ENCODE data around the gene TNFRSF13B.
"Not testable (repeated sequence)": the region's sequence is repeated elsewhere in the genome, so short reads cannot be mapped to it uniquely, and the experiment has no call there.

TNFRSF13B gene

DNA sequence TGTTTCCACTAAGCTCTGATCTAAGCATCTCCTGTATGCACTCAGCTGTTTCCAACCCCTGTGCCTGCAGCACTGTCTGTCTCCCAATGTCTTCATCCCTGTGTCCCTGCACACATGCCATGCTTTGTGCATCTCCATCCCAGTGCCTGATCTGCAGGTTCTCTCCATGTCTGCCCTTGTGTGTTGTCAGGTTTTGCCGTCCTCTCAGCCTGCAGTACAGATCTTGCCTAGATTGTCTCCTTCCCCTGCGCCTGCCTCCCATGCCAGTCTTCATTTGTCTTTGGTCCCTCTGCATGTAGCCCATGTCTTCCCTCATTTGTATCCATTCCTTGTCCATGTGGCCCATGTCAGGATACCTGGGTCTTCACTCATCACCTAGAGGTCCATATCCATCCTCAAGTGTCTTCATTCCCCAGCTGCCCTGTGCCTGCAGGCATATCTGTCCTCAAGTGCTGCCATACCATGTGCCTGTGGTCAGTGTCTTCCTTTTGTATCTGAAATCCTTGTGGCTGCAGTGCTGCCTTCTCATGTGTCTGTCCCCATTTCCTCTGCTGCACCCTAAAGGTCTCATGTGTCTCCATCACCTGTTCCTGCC is 71.5 kb downstream of the TNFRSF13B start:
- no peak overlapping the region for H3K9ac ChIP-seq (ENCODE audit: low read depth, low read length)
- H3K9me3 ChIP-seq (ENCODE audit: control insufficient read depth, insufficient read depth, low read length), result no peaks in the 10 kb centered on the region
- no peaks in the 10 kb centered on the region for H3K36me3 ChIP-seq (ENCODE audit: insufficient read depth, low read length)
- H3K4me1 ChIP-seq (ENCODE audit: insufficient read depth, low read length), result peaks cover 6% of the 10 kb centered on the region

DNA sequence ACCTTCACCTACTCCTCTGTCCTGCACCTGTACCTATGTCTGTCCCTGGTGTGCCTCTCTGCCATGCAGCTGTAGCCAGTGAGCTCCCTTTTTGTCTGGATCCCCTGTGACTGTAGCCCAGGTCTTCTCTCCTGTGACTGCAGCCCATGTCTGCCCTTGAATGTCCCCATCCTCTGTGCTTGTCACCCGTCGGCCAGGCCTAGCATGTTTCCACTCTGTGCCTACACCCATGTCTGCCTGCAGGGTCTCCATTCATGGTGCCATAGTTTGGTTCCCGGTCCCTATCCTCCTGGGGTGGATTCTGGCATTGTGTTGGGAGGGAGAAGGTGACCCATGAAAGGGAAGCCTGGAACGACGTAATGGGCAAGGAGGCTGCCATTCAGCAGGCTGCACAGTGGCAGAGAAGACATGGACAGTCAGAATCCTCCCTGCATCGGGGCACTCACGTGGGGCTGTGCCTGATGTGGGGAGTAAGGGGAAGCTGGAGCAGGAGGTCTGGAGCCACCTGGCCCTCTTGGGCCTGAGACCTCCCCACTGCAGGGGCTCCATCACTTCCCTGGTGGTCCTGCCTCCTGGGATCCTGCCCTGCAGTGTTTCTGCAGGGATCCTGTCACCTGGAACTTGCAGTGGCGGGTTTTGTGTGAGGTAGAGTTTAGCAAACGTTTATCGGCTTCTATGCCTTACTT is 74.6 kb downstream of the TNFRSF13B start:
- not testable (repeated sequence) for H3K4me1 ChIP-seq (ENCODE audit: insufficient read depth, low read length); H3K9ac ChIP-seq (ENCODE audit: low read depth, low read length); H3K9me3 ChIP-seq (ENCODE audit: control insufficient read depth, insufficient read depth, low read length); H3K36me3 ChIP-seq (ENCODE audit: insufficient read depth, low read length)

DNA sequence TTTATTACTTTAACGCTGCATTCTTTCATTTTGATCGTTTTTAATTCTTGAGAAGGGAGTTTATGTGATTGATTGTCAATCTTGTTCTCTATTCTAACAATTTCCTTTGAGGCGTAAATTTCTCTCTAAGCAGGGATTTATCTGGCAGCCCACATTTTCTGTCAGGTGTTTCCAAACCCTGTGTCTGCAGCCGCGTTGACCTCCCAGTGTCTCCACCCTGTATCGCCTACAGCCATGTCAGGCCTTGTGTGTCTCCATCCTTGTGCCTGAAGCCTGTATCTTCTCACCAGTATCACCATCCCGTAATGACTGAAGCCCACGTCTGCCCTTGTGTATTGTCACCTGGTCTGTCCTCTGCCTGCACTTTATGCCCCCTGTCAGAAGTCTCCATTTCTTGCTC is 75.7 kb downstream of the TNFRSF13B start:
- H3K9ac ChIP-seq (ENCODE audit: low read depth, low read length); H3K9me3 ChIP-seq (ENCODE audit: control insufficient read depth, insufficient read depth, low read length); H3K4me1 ChIP-seq (ENCODE audit: insufficient read depth, low read length); H3K36me3 ChIP-seq (ENCODE audit: insufficient read depth, low read length): not testable (repeated sequence)

- H3K9ac ChIP-seq (ENCODE audit: low read depth, low read length); H3K9me3 ChIP-seq (ENCODE audit: control insufficient read depth, insufficient read depth, low read length); H3K4me1 ChIP-seq (ENCODE audit: insufficient read depth, low read length); H3K36me3 ChIP-seq (ENCODE audit: insufficient read depth, low read length): not testable (repeated sequence)
Observed at GRCh38 chr17:16893527-16893926, 78.4 kb downstream of the TNFRSF13B start.

DNA sequence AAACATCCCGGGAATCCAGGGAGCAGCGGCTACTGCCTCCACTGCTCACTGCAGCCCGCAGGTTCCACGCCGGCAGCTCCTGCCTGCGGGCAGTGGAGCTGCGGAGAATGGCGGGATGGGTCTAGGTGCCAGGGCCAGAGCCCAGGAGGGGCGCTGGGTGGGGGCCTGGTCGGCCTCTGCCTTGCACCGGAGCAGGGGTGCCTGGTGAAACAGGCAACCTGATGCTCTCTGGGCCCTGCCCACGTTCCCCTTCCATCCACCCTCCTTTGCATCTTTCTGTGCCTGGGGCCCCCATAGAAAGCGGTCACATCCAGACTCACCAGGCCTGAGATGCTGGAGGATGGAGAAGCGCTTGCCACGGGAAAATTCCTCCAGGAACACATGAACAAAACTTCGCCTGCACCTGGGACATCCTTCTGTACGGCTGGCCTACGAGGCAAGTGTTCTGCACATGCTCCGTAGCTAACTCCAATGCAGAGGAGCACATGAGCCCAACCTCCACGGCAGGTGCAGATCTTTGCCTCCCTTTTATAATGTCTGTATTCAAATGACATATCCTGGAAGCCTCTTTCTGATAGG is 79.0 kb downstream of the TNFRSF13B start:
- not testable (repeated sequence) for H3K9me3 ChIP-seq (ENCODE audit: control insufficient read depth, insufficient read depth, low read length); H3K9ac ChIP-seq (ENCODE audit: low read depth, low read length); H3K36me3 ChIP-seq (ENCODE audit: insufficient read depth, low read length); H3K4me1 ChIP-seq (ENCODE audit: insufficient read depth, low read length)

DNA sequence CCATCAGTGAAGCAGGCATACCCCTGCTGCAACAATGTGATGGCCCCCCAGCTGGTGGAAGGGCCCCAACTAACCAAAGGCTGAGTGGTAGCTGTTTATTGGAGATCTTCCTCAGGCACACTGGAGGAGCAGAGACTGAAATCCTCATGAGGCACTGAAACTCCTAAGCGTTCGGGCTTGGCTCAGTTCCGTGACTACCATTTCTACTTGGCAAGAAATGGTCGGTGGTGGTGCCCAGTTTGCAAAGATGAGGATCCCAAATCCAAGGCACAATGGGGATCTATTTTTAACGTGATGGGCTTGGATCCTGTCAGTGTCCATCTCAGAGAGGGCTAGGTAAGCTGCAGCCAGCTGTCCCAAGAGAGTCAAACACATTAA is 82.8 kb downstream of the TNFRSF13B start:
- Histone ChIP-seq H3K36me3 (ENCODE audit: insufficient read depth, low read length) (no peaks in the 10 kb centered on the region), H3K9me3 (ENCODE audit: control insufficient read depth, insufficient read depth, low read length) (no peaks in the 10 kb centered on the region), H3K4me1 (ENCODE audit: insufficient read depth, low read length) (no peaks in the 10 kb centered on the region), H3K9ac (ENCODE audit: low read depth, low read length) (no peak overlapping the region)
